Suprapubic skin (tissue), 4 donors: Measurements from ENCODE around the gene INSL4. TPM values are rescaled to one million over a fixed set of nuclear protein-coding genes. Genes with fewer than 3 reads are reported as not detected.

ENCODE experiments used
- DNase-seq, 2 donors: peaks; one replicate each; pipeline ENCODE4 v3.0.0-alpha.2; 2019; ENCODE audit warnings: low spot score in 2 of 2
- H3K27ac ChIP-seq: fragments of 200-600 bp; sonication (generic); one replicate; pipeline ENCODE4 v1.5.1; 2019
- H3K27me3 ChIP-seq: fragments of 200-600 bp; sonication (generic); one replicate; pipeline ENCODE4 v1.5.1; 2019
- H3K36me3 ChIP-seq: fragments of 200-600 bp; sonication (generic); one replicate; pipeline ENCODE4 v1.5.1; 2019
- H3K4me1 ChIP-seq: fragments of 200-600 bp; sonication (generic); one replicate; pipeline ENCODE4 v1.5.1; 2019
- H3K4me3 ChIP-seq: fragments of 200-600 bp; sonication (generic); one replicate; pipeline ENCODE4 v1.5.1; 2019; ENCODE audit warnings: mild to moderate bottlenecking
- H3K9me3 ChIP-seq: fragments of 200-600 bp; sonication (generic); one replicate; pipeline ENCODE4 v1.5.1; 2019
- CTCF ChIP-seq, 2 donors: fragments of 200-600 bp in 1 of 2; fragments of 450-650 bp in 1 of 2; sonication (generic) in 1 of 2; IDR thresholded peaks; one replicate each; pipeline ENCODE4 v1.5.1; 2016 to 2019; ENCODE audit warnings: antibody characterized with exemption in 2 of 2, mild to moderate bottlenecking in 1 of 2, moderate library complexity in 1 of 2
- EP300 ChIP-seq: sonication (generic); formaldehyde crosslinking; IDR thresholded peaks from one replicate; pipeline ENCODE4 v1.6.1; 2017; ENCODE audit warnings: antibody characterized with exemption
- POLR2A ChIP-seq, 2 donors: fragments of 450-650 bp; IDR thresholded peaks; one replicate each; pipeline ENCODE4 v1.6.1; 2017; ENCODE audit warnings: antibody characterized with exemption in 2 of 2, mild to moderate bottlenecking in 2 of 2, moderate library complexity in 2 of 2
- POLR2AphosphoS5 ChIP-seq, 3 donors: sonication (generic); formaldehyde crosslinking; IDR thresholded peaks; one replicate each; pipeline ENCODE4 v1.6.1; 2017; ENCODE audit warnings: antibody characterized with exemption in 3 of 3
- WGBS: methylation state at CpG from one replicate; pipeline ENCODE4 v1.1.5; 2018; 5-methylcytosine and 5-hydroxymethylcytosine counted together
- total RNA-seq, 4 donors: library from RNA; depleted of rRNA; stranded (reverse); fragments of >200 nt; gene quantifications; one replicate each; pipeline ENCODE4 v1.1.0, GENCODE V29; 2016

INSL4 gene
- total RNA-seq, 4 donors from 2014 or later, result not detected

- Histone ChIP-seq H3K4me1 (no peaks in the 10 kb centered on the region), H3K36me3 (no peaks in the 10 kb centered on the region), H3K27me3 (no peaks in the 10 kb centered on the region), H3K4me3 (no peak overlapping the region), H3K9me3 (no peaks in the 10 kb centered on the region), H3K27ac (no peak overlapping the region)
- WGBS, result 50% methylated on average over 5 of the region's 5 CpGs
- no peak for TF ChIP-seq CTCF (IDR thresholded peaks at IDR 0.05)
- TF ChIP-seq EP300, result no peak
- TF ChIP-seq POLR2AphosphoS5 (IDR thresholded peaks at IDR 0.05), result no peak
- TF ChIP-seq POLR2A (IDR thresholded peaks at IDR 0.05), result no peak
- no peak for DNase-seq
Observed at GRCh38 chr9:5263351-5264218, 32.4 kb downstream of the INSL4 start.

GRCh38 chr9:5264219-5264595 is 33.0 kb downstream of the INSL4 start:
- Histone ChIP-seq H3K9me3 (no peaks in the 10 kb centered on the region), H3K4me1 (no peaks in the 10 kb centered on the region), H3K27ac (no peak overlapping the region), H3K36me3 (no peaks in the 10 kb centered on the region), H3K27me3 (no peaks in the 10 kb centered on the region), H3K4me3 (no peak overlapping the region)
- TF ChIP-seq EP300, result no peak
- no peak for TF ChIP-seq POLR2AphosphoS5 (IDR thresholded peaks at IDR 0.05)
- TF ChIP-seq CTCF (IDR thresholded peaks at IDR 0.05), result no peak
- no peak for TF ChIP-seq POLR2A (IDR thresholded peaks at IDR 0.05)
- DNase-seq, result no peak

- no peaks in the 10 kb centered on the region for H3K36me3 ChIP-seq
- no peak for DNase-seq
- H3K27me3 ChIP-seq, result no peaks in the 10 kb centered on the region
- no peak overlapping the region for H3K4me3 ChIP-seq
- WGBS, result no CpG with 5 or more reads among the region's 1 CpG
- no peaks in the 10 kb centered on the region for H3K4me1 ChIP-seq
- TF ChIP-seq CTCF (IDR thresholded peaks at IDR 0.05) (no peak), EP300 (no peak), POLR2AphosphoS5 (IDR thresholded peaks at IDR 0.05) (no peak)
- no peaks in the 10 kb centered on the region for H3K9me3 ChIP-seq
- no peak overlapping the region for H3K27ac ChIP-seq
Observed at GRCh38 chr9:5265939-5266338, 34.7 kb downstream of the INSL4 start.

- Histone ChIP-seq H3K36me3 (no peaks in the 10 kb centered on the region), H3K4me1 (no peaks in the 10 kb centered on the region), H3K4me3 (no peak overlapping the region), H3K9me3 (no peaks in the 10 kb centered on the region), H3K27ac (no peak overlapping the region), H3K27me3 (no peaks in the 10 kb centered on the region)
- no peak for TF ChIP-seq EP300
- TF ChIP-seq POLR2AphosphoS5 (IDR thresholded peaks at IDR 0.05), result no peak
- TF ChIP-seq CTCF (IDR thresholded peaks at IDR 0.05), result no peak
- no peak for TF ChIP-seq POLR2A (IDR thresholded peaks at IDR 0.05)
- DNase-seq, result no peak
- 45% methylated on average over 6 of the region's 6 CpGs for WGBS
Observed at GRCh38 chr9:5269249-5269715, 38.1 kb downstream of the INSL4 start.

GRCh38 chr9:5274770-5275169 is 43.6 kb downstream of the INSL4 start:
- WGBS, result 98% methylated on average over 2 of the region's 2 CpGs
- TF ChIP-seq POLR2AphosphoS5 (IDR thresholded peaks at IDR 0.05) (no peak), CTCF (IDR thresholded peaks at IDR 0.05) (no peak), EP300 (no peak), POLR2A (IDR thresholded peaks at IDR 0.05) (no peak)
- H3K27me3 ChIP-seq, result no peaks in the 10 kb centered on the region

More at GRCh38 chr9:5274770-5275169, 43.6 kb downstream of the INSL4 start:
- Histone ChIP-seq H3K36me3 (no peaks in the 10 kb centered on the region), H3K4me1 (no peaks in the 10 kb centered on the region), H3K27ac (no peak overlapping the region), H3K4me3 (no peak overlapping the region), H3K9me3 (no peaks in the 10 kb centered on the region)
- DNase-seq, result no peak
